Naive thymus-derived CD4-positive, alpha-beta T cell (primary cell): ENCODE results near the gene GRIP1. TPM values are rescaled to one million over a fixed set of nuclear protein-coding genes. Genes with fewer than 3 reads are reported as not detected.

Experiments
- ATAC-seq: fragments of 150-1000 bp; cut with Tn5 transposase; 2 replicates; pipeline ENCODE4 v1.10.0; 2021; ENCODE audit warnings: mild to moderate bottlenecking, moderate library complexity
- CTCF ChIA-PET: fragments of 350-600 bp; sonication (Branson Sonifier 250); formaldehyde crosslinking; loops from one replicate; lab custom pipeline; 2021; ENCODE audit warnings: antibody characterized with exemption; lab: Charles Lee
- POLR2A ChIA-PET: fragments of 350-600 bp; sonication (Branson Sonifier 250); formaldehyde crosslinking; loops from one replicate; lab custom pipeline; 2021; ENCODE audit warnings: antibody characterized with exemption, inconsistent platforms; lab: Charles Lee
- DNase-seq, 9 donors: peaks; one replicate each; pipeline versions ENCODE4 v3.0.0 to v3.0.0-alpha.2; 2020 to 2022; ENCODE audit warnings: mixed read lengths in 1 of 9
- H3K27ac ChIP-seq: one replicate; pipeline ENCODE4 v1.7.0; 2013; ENCODE audit warnings: mild to moderate bottlenecking, low read depth, low read length, moderate library complexity
- H3K27me3 ChIP-seq, 2 donors: one replicate each; pipeline ENCODE4 v1.7.0; 2013; ENCODE audit warnings: low read length in 2 of 2, mild to moderate bottlenecking in 2 of 2, moderate library complexity in 2 of 2; ENCODE audit not compliant: control insufficient read depth in 2 of 2, insufficient read depth in 2 of 2
- H3K36me3 ChIP-seq, 3 experiments: 1 replicate in 2 of 3; 2 replicates in 1 of 3; pipeline ENCODE4 v1.7.0; 2013; ENCODE audit warnings: low read length in 3 of 3, mild to moderate bottlenecking in 3 of 3, moderate library complexity in 1 of 3; ENCODE audit not compliant: insufficient read depth in 3 of 3, control insufficient read depth in 2 of 3
- H3K4me1 ChIP-seq, 2 donors: one replicate each; pipeline ENCODE4 v1.7.0; 2013; ENCODE audit warnings: low read length in 2 of 2, mild to moderate bottlenecking in 2 of 2, moderate library complexity in 1 of 2; ENCODE audit not compliant: control insufficient read depth in 2 of 2, insufficient read depth in 2 of 2
- H3K4me3 ChIP-seq: 2 replicates; pipeline ENCODE4 v1.7.0; 2013; ENCODE audit warnings: mild to moderate bottlenecking, low read length
- H3K9me3 ChIP-seq, 3 experiments: 1 replicate in 2 of 3; 2 replicates in 1 of 3; pipeline ENCODE4 v1.7.0; 2013; ENCODE audit warnings: low read length in 3 of 3; ENCODE audit not compliant: control insufficient read depth in 2 of 3
- H3K27ac Mint-ChIP-seq, 9 donors: one replicate each; pipeline ENCODE4 v1.8.0; 2020 to 2022; ENCODE audit warnings: mixed read lengths in 9 of 9, mild to moderate bottlenecking in 8 of 9, moderate library complexity in 5 of 9, inconsistent platforms in 2 of 9
- H3K27me3 Mint-ChIP-seq, 5 donors: one replicate each; pipeline ENCODE4 v1.8.0; 2021 to 2022; ENCODE audit warnings: mixed read lengths in 5 of 5, mild to moderate bottlenecking in 1 of 5
- H3K36me3 Mint-ChIP-seq, 5 donors: one replicate each; pipeline ENCODE4 v1.8.0; 2020 to 2022; ENCODE audit warnings: mixed read lengths in 5 of 5, mild to moderate bottlenecking in 3 of 5, inconsistent platforms in 1 of 5
- H3K4me1 Mint-ChIP-seq, 7 donors: one replicate each; pipeline ENCODE4 v1.8.0; 2020 to 2022; ENCODE audit warnings: mixed read lengths in 7 of 7, mild to moderate bottlenecking in 3 of 7, inconsistent platforms in 1 of 7
- H3K4me3 Mint-ChIP-seq, 10 donors: one replicate each; pipeline ENCODE4 v1.8.0; 2020 to 2022; ENCODE audit warnings: mild to moderate bottlenecking in 10 of 10, mixed read lengths in 10 of 10, moderate library complexity in 6 of 10, inconsistent platforms in 2 of 10
- H3K9me3 Mint-ChIP-seq, 11 donors: one replicate each; pipeline ENCODE4 v1.8.0; 2020 to 2022; ENCODE audit warnings: mixed read lengths in 11 of 11, mild to moderate bottlenecking in 4 of 11, inconsistent platforms in 1 of 11, moderate library complexity in 1 of 11
- intact Hi-C, 2 donors: fragments of 100-400 bp; cut with micrococcal nuclease; formaldehyde crosslinking; loops; one replicate each; pipeline ENCODE4 v1.15.1; 2023
- polyA plus RNA-seq, 2 donors: library from polyadenylated mRNA; unstranded; fragments of 300-500 nt; fragmentation: Illumina TruSeq; gene quantifications; one replicate each; pipeline ENCODE4 v1.2.3, GENCODE V29; 2021
- total RNA-seq, 6 experiments: library from RNA in 5 of 6; stranded (reverse) in 5 of 6; gene quantifications; 1 replicate in 5 of 6; 2 replicates in 1 of 6; pipeline ENCODE4 v1.2.3 and lab custom pipeline; 2021 to 2026

GRIP1 gene
- total and polyA plus RNA-seq, 7 experiments from 2014 or later = 0.25 to 6.5 (median 3.1) TPM

- H3K27ac Mint-ChIP-seq = no peak overlapping the region
- H3K36me3 Mint-ChIP-seq = peaks cover 0 to 5% (median 0%) of the 10 kb centered on the region in 5 donors
- H3K27ac ChIP-seq = no peak overlapping the region
- POLR2A ChIA-PET = no interaction called here
- H3K4me1 ChIP-seq = no peaks in the 10 kb centered on the region
- no peaks in the 10 kb centered on the region for H3K36me3 ChIP-seq
- DNase-seq (no peak), ATAC-seq (no peak)
- no peaks in the 10 kb centered on the region for H3K9me3 ChIP-seq
- H3K4me3 ChIP-seq = no peak overlapping the region
- peaks cover 6 to 34% (median 17%) of the 10 kb centered on the region in 11 donors for H3K9me3 Mint-ChIP-seq
- CTCF ChIA-PET = no interaction called here
- no peaks in the 10 kb centered on the region for H3K4me1 Mint-ChIP-seq
- intact Hi-C loops = no loop called here
- no peaks in the 10 kb centered on the region for H3K27me3 ChIP-seq
- H3K27me3 Mint-ChIP-seq = peaks cover 0 to 4% (median 3%) of the 10 kb centered on the region in 5 donors
- no peak overlapping the region for H3K4me3 Mint-ChIP-seq
Measured at GRCh38 chr12:66482351-66483203, 196.3 kb downstream of the GRIP1 start.

DNA sequence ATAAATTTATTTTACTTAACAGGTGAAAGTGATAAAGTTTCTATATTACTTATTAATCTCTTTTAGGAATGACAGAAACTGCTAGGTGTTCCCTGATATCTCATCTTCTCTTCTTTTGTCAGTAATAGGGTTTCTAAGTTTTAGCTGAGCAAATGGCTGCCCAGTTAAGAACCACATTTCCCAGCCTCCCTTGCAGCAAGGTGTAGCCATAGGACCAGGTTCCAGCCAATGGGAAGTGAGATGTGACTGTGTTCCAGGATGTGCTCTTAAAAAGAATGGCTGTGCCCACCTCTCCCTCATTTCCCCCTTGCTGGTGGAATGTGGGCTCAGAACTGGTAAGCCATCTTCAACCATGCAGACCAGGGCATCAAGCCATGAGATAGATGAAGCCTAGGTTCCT lies 210.9 kb downstream of the GRIP1 start:
- Mint-ChIP-seq H3K4me1 (peaks cover 0 to 1% (median 0%) of the 10 kb centered on the region in 7 donors), H3K9me3 (peaks cover 0 to 5% (median 0%) of the 10 kb centered on the region in 11 donors), H3K4me3 (no peak overlapping the region), H3K27me3 (peaks cover 0 to 19% (median 7%) of the 10 kb centered on the region in 5 donors), H3K27ac (no peak overlapping the region), H3K36me3 (peaks cover 0 to 5% (median 0%) of the 10 kb centered on the region in 5 donors)
- Histone ChIP-seq H3K27me3 (no peaks in the 10 kb centered on the region), H3K4me1 (no peaks in the 10 kb centered on the region), H3K9me3 (no peaks in the 10 kb centered on the region), H3K27ac (no peak overlapping the region), H3K4me3 (no peak overlapping the region), H3K36me3 (no peaks in the 10 kb centered on the region)
- ChIA-PET CTCF (no interaction called here), POLR2A (no interaction called here)
- no peak for ATAC-seq
- intact Hi-C loops = no loop called here
- no peak for DNase-seq

- Mint-ChIP-seq H3K9me3 (no peaks in the 10 kb centered on the region), H3K27ac (no peak overlapping the region), H3K4me3 (no peak overlapping the region), H3K4me1 (no peaks in the 10 kb centered on the region), H3K27me3 (peaks cover 0 to 2% (median 0%) of the 10 kb centered on the region in 5 donors), H3K36me3 (peaks cover 0 to 5% (median 0%) of the 10 kb centered on the region in 5 donors)
- no peaks in the 10 kb centered on the region for H3K36me3 ChIP-seq
- H3K27ac ChIP-seq = no peak overlapping the region
- ATAC-seq = no peak
- no peaks in the 10 kb centered on the region for H3K27me3 ChIP-seq
- ChIA-PET CTCF (no interaction called here), POLR2A (no interaction called here)
- no peak for DNase-seq
- intact Hi-C loops = loop anchor here in 1 of 2 donors (5.0 kb wide), 1 partner anchor 454 kb away; no protein-coding TSS in a partner anchor
- no peaks in the 10 kb centered on the region for H3K4me1 ChIP-seq
- H3K4me3 ChIP-seq = no peak overlapping the region
- no peaks in the 10 kb centered on the region for H3K9me3 ChIP-seq
Measured at GRCh38 chr12:66461331-66461730, 217.5 kb downstream of the GRIP1 start.

DNA sequence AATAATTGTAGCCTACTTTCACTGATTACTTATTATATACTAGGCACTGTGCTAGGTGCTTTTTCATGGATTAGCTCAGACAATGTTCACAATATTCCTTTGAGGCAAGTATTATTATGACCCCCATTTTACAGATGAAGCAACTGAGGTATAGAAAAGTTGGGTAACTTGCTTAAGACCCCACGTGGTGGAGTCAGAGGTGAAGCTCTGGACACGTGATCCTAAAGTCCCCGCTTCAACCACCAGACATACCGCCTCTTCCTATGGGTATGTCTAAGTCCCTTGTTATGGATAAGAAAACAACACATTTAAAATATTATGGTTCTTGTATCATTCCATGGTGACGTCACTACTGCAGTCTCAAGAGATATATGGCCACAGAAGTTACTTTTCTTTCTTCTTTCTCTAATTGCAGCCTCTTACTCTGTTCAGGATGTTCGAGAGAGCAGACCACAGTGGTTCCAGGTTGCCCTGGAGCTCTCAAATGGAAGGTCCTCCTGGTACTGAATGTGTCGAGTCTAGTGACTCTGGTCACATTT lies 218.9 kb downstream of the GRIP1 start:
- no peak for ATAC-seq
- no peaks in the 10 kb centered on the region for H3K9me3 ChIP-seq
- ChIA-PET POLR2A (no interaction called here), CTCF (no interaction called here)
- peaks cover 0 to 9% (median 0%) of the 10 kb centered on the region in 5 donors for H3K36me3 Mint-ChIP-seq
- no peaks in the 10 kb centered on the region for H3K4me1 ChIP-seq
- H3K27ac ChIP-seq = no peak overlapping the region
- H3K36me3 ChIP-seq = no peaks in the 10 kb centered on the region
- no peaks in the 10 kb centered on the region for H3K4me1 Mint-ChIP-seq
- H3K27me3 ChIP-seq = no peaks in the 10 kb centered on the region
- intact Hi-C loops = loop anchor here in 1 of 2 donors (5.0 kb wide), 1 partner anchor 453 kb away; no protein-coding TSS in a partner anchor
- peaks cover 0 to 2% (median 0%) of the 10 kb centered on the region in 5 donors for H3K27me3 Mint-ChIP-seq
- no peaks in the 10 kb centered on the region for H3K9me3 Mint-ChIP-seq
- H3K27ac Mint-ChIP-seq = no peak overlapping the region
- no peak overlapping the region for H3K4me3 ChIP-seq
- no peak for DNase-seq
- H3K4me3 Mint-ChIP-seq = no peak overlapping the region

DNA sequence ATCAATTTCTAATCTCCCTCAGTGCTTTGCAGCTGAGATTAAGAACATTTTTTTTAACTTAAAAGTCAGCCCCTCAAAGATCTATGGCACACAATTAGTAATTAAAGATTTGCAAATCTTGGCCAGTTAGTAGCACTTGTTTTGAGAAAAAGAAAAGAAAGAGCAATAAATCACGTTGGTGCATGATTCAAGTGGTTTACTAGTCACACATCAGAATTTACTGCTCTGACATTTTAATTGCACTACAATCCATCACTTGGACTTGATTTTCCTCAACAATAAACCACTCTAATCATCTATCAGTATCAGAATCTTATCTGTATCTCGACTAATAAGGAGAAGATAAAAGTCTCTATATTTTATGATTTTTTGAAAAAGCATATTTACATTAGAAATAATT lies 222.3 kb downstream of the GRIP1 start:
- Mint-ChIP-seq H3K36me3 (peaks cover 0 to 12% (median 0%) of the 10 kb centered on the region in 5 donors), H3K27me3 (peaks cover 0 to 6% (median 0%) of the 10 kb centered on the region in 5 donors), H3K27ac (no peak overlapping the region), H3K4me3 (no peak overlapping the region), H3K4me1 (peaks cover 0 to 3% (median 0%) of the 10 kb centered on the region in 7 donors), H3K9me3 (no peaks in the 10 kb centered on the region)
- Histone ChIP-seq H3K36me3 (no peaks in the 10 kb centered on the region), H3K4me1 (no peaks in the 10 kb centered on the region), H3K27ac (no peak overlapping the region), H3K27me3 (no peaks in the 10 kb centered on the region), H3K4me3 (no peak overlapping the region), H3K9me3 (no peaks in the 10 kb centered on the region)
- intact Hi-C loops = no loop called here
- no peak for ATAC-seq
- POLR2A ChIA-PET = no interaction called here
- CTCF ChIA-PET = no interaction called here
- no peak for DNase-seq

DNA sequence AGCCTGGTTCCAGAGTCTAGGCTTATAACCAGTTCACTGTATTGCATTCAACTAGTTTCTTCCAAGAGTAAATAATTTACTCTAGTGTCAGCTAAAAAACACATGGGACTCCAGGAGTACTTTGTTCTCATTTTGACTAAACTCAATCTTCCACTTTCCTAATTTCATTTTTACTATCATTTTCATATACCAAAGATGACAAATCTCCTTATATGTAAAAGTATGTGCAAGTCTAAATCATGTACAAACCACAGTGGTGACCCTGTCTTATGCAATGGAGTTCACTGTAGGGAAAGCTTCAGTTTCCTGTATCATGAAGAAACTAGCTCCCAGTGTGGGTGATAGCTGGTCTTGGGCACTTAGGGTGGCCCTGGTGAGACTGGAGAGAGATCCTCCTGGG lies 225.0 kb downstream of the GRIP1 start:
- CTCF ChIA-PET = interaction anchor here (0.6 kb wide), 1 partner anchor 1708 kb away, joined by 3 read pairs; no protein-coding TSS in a partner anchor
- Histone ChIP-seq H3K27me3 (no peaks in the 10 kb centered on the region), H3K9me3 (no peaks in the 10 kb centered on the region), H3K4me3 (no peak overlapping the region), H3K27ac (no peak overlapping the region), H3K4me1 (no peaks in the 10 kb centered on the region), H3K36me3 (no peaks in the 10 kb centered on the region)
- no peaks in the 10 kb centered on the region for H3K9me3 Mint-ChIP-seq
- POLR2A ChIA-PET = no interaction called here
- no peak overlapping the region for H3K27ac Mint-ChIP-seq
- H3K36me3 Mint-ChIP-seq = peaks cover 0 to 12% (median 0%) of the 10 kb centered on the region in 5 donors
- ATAC-seq (no peak), DNase-seq (no peak)
- peaks cover 0 to 3% (median 0%) of the 10 kb centered on the region in 7 donors for H3K4me1 Mint-ChIP-seq
- intact Hi-C loops = no loop called here
- peaks cover 0 to 8% (median 0%) of the 10 kb centered on the region in 5 donors for H3K27me3 Mint-ChIP-seq
- no peak overlapping the region for H3K4me3 Mint-ChIP-seq
